OCI-LY1 (cell line): ENCODE data around the gene TMTC4.

Experiments used
- H2AFZ ChIP-seq: fragments of 200-600 bp; sonication (generic), shearing (Covaris generic); 2 replicates; pipeline ENCODE4 v1.6.0; 2014; ENCODE audit warnings: antibody characterized with exemption, mild to moderate bottlenecking, low read length
- H3F3A ChIP-seq: fragments of 200-600 bp; sonication (generic), shearing (Covaris generic); 2 replicates; pipeline ENCODE4 v1.6.0; 2014; ENCODE audit warnings: mild to moderate bottlenecking, antibody characterized with exemption, low read length, moderate library complexity; ENCODE audit not compliant: insufficient read depth
- H3K27ac ChIP-seq: fragments of 200-600 bp; sonication (generic); 2 replicates; pipeline ENCODE4 v1.5.1; 2014; ENCODE audit warnings: low read length, mixed run types, mild to moderate bottlenecking, low read depth; ENCODE audit not compliant: poor library complexity, severe bottlenecking
- H3K27me3 ChIP-seq: fragments of 200-600 bp; sonication (generic); 2 replicates; pipeline ENCODE4 v1.6.0; 2014; ENCODE audit warnings: antibody characterized with exemption, mild to moderate bottlenecking, low read length, moderate library complexity; ENCODE audit not compliant: insufficient read depth
- H3K36me3 ChIP-seq: fragments of 200-600 bp; sonication (generic); 2 replicates; pipeline ENCODE4 v1.6.1; 2014; ENCODE audit warnings: mild to moderate bottlenecking, antibody characterized with exemption, low read length, moderate library complexity, mixed read lengths; ENCODE audit not compliant: insufficient read depth
- H3K4me1 ChIP-seq: fragments of 200-600 bp; sonication (generic); 2 replicates; pipeline ENCODE4 v1.5.1; 2014; ENCODE audit warnings: mild to moderate bottlenecking, low read length, moderate library complexity; ENCODE audit not compliant: insufficient read depth, severe bottlenecking
- H3K4me2 ChIP-seq: fragments of 200-600 bp; sonication (generic), shearing (Covaris generic); 2 replicates; pipeline ENCODE4 v1.6.1; 2014; ENCODE audit warnings: low read length
- H3K4me3 ChIP-seq: fragments of 200-600 bp; sonication (generic); 2 replicates; pipeline ENCODE4 v1.5.1; 2014; ENCODE audit warnings: low read length, low read depth, mild to moderate bottlenecking, mixed read lengths; ENCODE audit not compliant: poor library complexity, severe bottlenecking
- H3K79me2 ChIP-seq: fragments of 200-600 bp; shearing (Covaris generic); 2 replicates; pipeline ENCODE4 v1.6.1; 2016; ENCODE audit warnings: mixed run types, low read length, mixed read lengths; ENCODE audit not compliant: insufficient read depth
- H3K9ac ChIP-seq: fragments of 200-600 bp; sonication (generic), shearing (Covaris generic); 2 replicates; pipeline ENCODE4 v1.6.1; 2014; ENCODE audit warnings: mild to moderate bottlenecking, low read length, mixed read lengths
- H3K9me2 ChIP-seq: fragments of 200-600 bp; sonication (generic), shearing (Covaris generic); 2 replicates; pipeline ENCODE4 v1.6.1; 2014; ENCODE audit warnings: low read depth, mild to moderate bottlenecking, low read length, mixed read lengths
- H3K9me3 ChIP-seq: fragments of 200-600 bp; shearing (Covaris generic); 2 replicates; pipeline ENCODE4 v1.6.1; 2014; ENCODE audit warnings: low read length, mixed read lengths
- H4K20me1 ChIP-seq: fragments of 200-600 bp; sonication (generic), shearing (Covaris generic); 2 replicates; pipeline ENCODE4 v1.6.0; 2016; ENCODE audit warnings: mild to moderate bottlenecking, low read length; ENCODE audit not compliant: insufficient read depth
- EZH2 ChIP-seq: fragments of 200-600 bp; sonication (generic), shearing (Covaris generic); IDR thresholded peaks from 2 replicates; pipeline ENCODE4 v1.8.0; 2017; ENCODE audit warnings: borderline replicate concordance, mixed run types, mild to moderate bottlenecking, antibody characterized with exemption, low read length, moderate library complexity, mixed read lengths
- TF ChIP-seq, protein P1 (sequence below): fragments of 200-600 bp; sonication (generic), shearing (Covaris generic); IDR thresholded peaks from 2 replicates; pipeline ENCODE4 v1.5.1; 2017; ENCODE audit warnings: mild to moderate bottlenecking, antibody characterized with exemption, low read length, moderate library complexity, mixed read lengths

TMTC4 gene

DNA sequence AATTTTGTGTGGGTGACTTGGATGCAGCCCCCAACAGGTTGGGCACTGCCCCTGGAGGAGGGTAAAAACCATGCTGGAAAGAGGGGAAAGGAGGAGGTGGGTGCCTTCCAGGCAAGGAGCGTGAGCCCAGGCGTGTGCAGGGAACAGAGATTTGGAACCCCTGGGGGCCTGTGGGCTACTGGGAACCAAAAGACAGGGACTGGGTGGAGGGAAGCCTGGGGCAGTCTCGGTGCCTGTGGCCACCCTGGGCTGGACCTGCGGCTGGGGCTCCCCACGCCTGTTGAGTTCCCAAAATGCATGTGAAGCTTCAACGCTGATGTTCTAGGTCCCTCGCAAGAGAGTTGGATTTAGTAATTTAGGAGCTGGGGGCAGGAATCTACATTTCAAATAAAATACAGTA is 110.8 kb downstream of the TMTC4 start:
- no peaks in the 10 kb centered on the region; the same call in 1 of the 2 replicates for H3K27me3 ChIP-seq
- no peak overlapping the region for H2AFZ ChIP-seq
- no peak overlapping the region for H3K4me2 ChIP-seq
- TF ChIP-seq, protein P1, sequence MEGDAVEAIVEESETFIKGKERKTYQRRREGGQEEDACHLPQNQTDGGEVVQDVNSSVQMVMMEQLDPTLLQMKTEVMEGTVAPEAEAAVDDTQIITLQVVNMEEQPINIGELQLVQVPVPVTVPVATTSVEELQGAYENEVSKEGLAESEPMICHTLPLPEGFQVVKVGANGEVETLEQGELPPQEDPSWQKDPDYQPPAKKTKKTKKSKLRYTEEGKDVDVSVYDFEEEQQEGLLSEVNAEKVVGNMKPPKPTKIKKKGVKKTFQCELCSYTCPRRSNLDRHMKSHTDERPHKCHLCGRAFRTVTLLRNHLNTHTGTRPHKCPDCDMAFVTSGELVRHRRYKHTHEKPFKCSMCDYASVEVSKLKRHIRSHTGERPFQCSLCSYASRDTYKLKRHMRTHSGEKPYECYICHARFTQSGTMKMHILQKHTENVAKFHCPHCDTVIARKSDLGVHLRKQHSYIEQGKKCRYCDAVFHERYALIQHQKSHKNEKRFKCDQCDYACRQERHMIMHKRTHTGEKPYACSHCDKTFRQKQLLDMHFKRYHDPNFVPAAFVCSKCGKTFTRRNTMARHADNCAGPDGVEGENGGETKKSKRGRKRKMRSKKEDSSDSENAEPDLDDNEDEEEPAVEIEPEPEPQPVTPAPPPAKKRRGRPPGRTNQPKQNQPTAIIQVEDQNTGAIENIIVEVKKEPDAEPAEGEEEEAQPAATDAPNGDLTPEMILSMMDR, result no peak
- TF ChIP-seq EZH2, result no peak
- H3K4me3 ChIP-seq, result no peak overlapping the region
- no peaks in the 10 kb centered on the region for H3K36me3 ChIP-seq
- H3K9ac ChIP-seq, result no peak overlapping the region
- H3K4me1 ChIP-seq, result no peaks in the 10 kb centered on the region
- no peaks in the 10 kb centered on the region for H3K9me3 ChIP-seq
- H3F3A ChIP-seq, result no peaks in the 10 kb centered on the region
- H4K20me1 ChIP-seq, result no peaks in the 10 kb centered on the region
- no peak overlapping the region for H3K27ac ChIP-seq
- H3K9me2 ChIP-seq, result no peaks in the 10 kb centered on the region
- H3K79me2 ChIP-seq, result no peaks in the 10 kb centered on the region

DNA sequence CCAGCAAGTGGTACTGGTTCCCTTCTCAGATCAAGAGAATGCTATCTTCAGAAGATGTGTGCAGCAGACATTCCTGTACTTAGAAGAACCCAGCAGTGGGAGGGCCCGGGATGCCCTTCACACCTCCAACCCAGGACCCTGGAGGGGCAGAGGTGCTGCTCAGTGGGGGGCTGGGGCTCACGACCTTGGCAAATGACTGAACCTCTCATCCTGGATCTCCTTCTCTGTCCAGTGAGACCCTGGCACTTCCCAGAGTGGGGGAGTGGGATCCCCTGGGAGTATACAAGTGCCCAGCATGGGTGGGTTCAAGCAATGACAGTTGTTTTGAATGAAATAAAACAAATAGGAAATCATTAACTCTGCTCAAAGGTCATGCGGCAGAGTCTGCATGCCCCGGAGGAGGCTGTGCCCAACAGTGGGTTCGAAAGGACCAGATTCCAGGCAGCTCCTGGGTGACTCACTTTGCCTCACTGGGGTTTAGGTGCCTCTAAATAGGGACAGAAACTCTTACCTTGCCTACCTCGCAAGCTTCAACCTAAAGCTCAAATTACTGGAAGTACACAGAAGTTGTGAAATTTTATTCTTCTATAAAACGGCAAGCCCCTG is 112.9 kb downstream of the TMTC4 start:
- Histone ChIP-seq H3K36me3 (no peaks in the 10 kb centered on the region), H3K4me2 (no peak overlapping the region), H3K9me2 (no peaks in the 10 kb centered on the region), H3K4me1 (no peaks in the 10 kb centered on the region), H2AFZ (no peak overlapping the region), H3K9ac (no peak overlapping the region), H3F3A (no peaks in the 10 kb centered on the region), H3K27me3 (no peaks in the 10 kb centered on the region; the same call in 1 of the 2 replicates), H4K20me1 (no peaks in the 10 kb centered on the region), H3K79me2 (no peaks in the 10 kb centered on the region), H3K4me3 (no peak overlapping the region), H3K9me3 (no peaks in the 10 kb centered on the region), H3K27ac (no peak overlapping the region)
- no peak for TF ChIP-seq EZH2
- TF ChIP-seq, protein P1, result no peak

DNA sequence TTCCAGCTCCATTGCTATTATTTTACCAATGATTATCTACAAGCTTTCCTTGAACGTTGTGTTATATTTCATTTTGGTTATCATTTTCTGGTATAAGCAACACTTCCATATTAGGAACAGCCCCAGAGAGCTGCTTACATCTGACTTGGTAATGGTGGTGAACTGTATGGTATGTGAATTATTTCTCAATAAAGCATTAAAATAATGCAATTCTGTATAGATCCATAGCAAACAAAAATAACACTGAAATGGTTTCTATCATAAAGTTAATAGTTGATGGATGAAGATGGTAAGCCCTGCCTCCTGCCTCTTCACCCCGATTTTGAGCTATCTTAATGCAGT is 113.5 kb downstream of the TMTC4 start:
- Histone ChIP-seq H3K27me3 (no peaks in the 10 kb centered on the region; the same call in 1 of the 2 replicates), H3K9ac (no peak overlapping the region), H3K9me3 (no peaks in the 10 kb centered on the region), H3K36me3 (no peaks in the 10 kb centered on the region), H3K4me3 (no peak overlapping the region), H3K4me1 (no peaks in the 10 kb centered on the region), H3K79me2 (no peaks in the 10 kb centered on the region), H3K4me2 (no peak overlapping the region), H4K20me1 (no peaks in the 10 kb centered on the region), H3F3A (no peaks in the 10 kb centered on the region), H3K9me2 (no peaks in the 10 kb centered on the region), H3K27ac (no peak overlapping the region), H2AFZ (no peak overlapping the region)
- TF ChIP-seq EZH2, result no peak
- TF ChIP-seq, protein P1, result no peak
